ENCODE measurements around the gene ACCSL.

ACCSL gene

GRCh38 chr11:44014968-44015623 lies 32.7 kb upstream of the ACCSL start:
- TF ChIP-seq CREB1 (IDR thresholded peaks at IDR 0.05; ENCODE audit: low read depth) (no peak), RAD21 (IDR thresholded peaks at IDR 0.05; ENCODE audit: low read depth) (no peak), EP300 (IDR thresholded peaks at IDR 0.05; ENCODE audit: borderline replicate concordance) (no peak), ZBTB7A (IDR thresholded peaks at IDR 0.05; ENCODE audit: low read depth) (no peak), TCF12 (IDR thresholded peaks at IDR 0.05; ENCODE audit: low read depth) (no peak)
- TF ChIP-seq, protein P1, sequence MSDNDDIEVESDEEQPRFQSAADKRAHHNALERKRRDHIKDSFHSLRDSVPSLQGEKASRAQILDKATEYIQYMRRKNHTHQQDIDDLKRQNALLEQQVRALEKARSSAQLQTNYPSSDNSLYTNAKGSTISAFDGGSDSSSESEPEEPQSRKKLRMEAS (IDR thresholded peaks at IDR 0.05) = no peak

- TF ChIP-seq CEBPB (IDR thresholded peaks at IDR 0.05) (no peak), EP300 (IDR thresholded peaks at IDR 0.05; ENCODE audit: borderline replicate concordance) (no peak), ZBTB7A (IDR thresholded peaks at IDR 0.05; ENCODE audit: low read depth) (no peak), TCF12 (IDR thresholded peaks at IDR 0.05; ENCODE audit: low read depth) (no peak), RAD21 (IDR thresholded peaks at IDR 0.05; ENCODE audit: low read depth) (no peak), YY1 (IDR thresholded peaks at IDR 0.05; ENCODE audit: low read depth) (no peak), NFIC (IDR thresholded peaks at IDR 0.05) (no peak), EGR1 (IDR thresholded peaks at IDR 0.05) (no peak), USF1 (IDR thresholded peaks at IDR 0.05) (no peak), REST (IDR thresholded peaks at IDR 0.05; ENCODE audit: low read depth) (no peak), TEAD4 (IDR thresholded peaks at IDR 0.05) (no peak), CREB1 (IDR thresholded peaks at IDR 0.05; ENCODE audit: low read depth) (no peak)
- TF ChIP-seq, protein P1 (IDR thresholded peaks at IDR 0.05) = no peak
Observed at GRCh38 chr11:44015624-44016007, 32.2 kb upstream of the ACCSL start.

GRCh38 chr11:44016131-44016530 lies 31.6 kb upstream of the ACCSL start:
- no peak for TF ChIP-seq YY1 (IDR thresholded peaks at IDR 0.05; ENCODE audit: low read depth)
- TF ChIP-seq USF1 (IDR thresholded peaks at IDR 0.05) = no peak
- TF ChIP-seq FOXM1 (IDR thresholded peaks at IDR 0.05; ENCODE audit: borderline replicate concordance, low read depth) = no peak
- TF ChIP-seq, protein P1 (IDR thresholded peaks at IDR 0.05) = no peak
- TF ChIP-seq RAD21 (IDR thresholded peaks at IDR 0.05; ENCODE audit: low read depth) = no peak
- no peak for TF ChIP-seq CREB1 (IDR thresholded peaks at IDR 0.05; ENCODE audit: low read depth)

DNA sequence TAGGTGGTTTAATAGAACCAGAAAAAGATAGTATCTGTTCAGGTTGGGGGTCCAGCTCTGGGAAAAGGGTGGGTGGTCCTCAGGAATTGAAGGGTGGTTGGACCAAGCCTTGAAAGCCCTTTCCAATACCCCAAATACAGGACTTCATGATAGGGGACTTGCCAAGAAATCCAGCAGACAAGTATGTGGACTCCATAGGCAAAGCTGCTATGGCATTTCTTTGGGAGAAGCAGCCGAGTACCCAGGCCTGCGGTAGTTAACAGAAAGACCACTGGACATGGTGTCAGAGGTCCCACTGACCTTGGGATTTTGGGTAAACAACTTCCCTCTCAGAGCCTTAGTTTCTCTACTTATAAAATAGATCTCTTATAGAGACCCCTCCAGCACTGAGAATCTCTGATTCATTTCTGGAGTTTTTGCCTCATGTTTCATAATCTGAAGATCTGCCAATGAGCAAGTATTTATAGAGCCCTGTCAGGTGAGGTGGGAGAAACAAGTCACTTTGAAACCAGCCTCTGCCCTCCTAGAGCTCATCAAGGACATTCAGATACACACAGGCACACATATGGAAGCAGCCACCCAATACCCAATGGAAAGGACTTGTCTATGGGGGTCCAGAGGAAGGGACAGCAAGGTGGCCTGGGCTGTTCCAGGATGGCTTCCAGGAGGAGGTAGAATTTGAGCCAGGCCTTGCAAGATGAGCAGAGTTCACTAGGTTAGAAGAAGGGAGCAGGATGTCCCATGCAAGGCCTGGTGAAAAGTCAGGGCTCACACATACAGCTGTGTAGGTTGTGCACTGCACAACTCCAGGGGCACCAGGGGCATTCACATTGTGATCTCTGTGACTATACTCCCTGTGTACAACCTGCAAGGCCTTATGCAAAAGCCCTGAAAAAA lies 31.0 kb upstream of the ACCSL start:
- TF ChIP-seq, protein P1 (IDR thresholded peaks at IDR 0.05) = no peak

- TF ChIP-seq EGR1 (IDR thresholded peaks at IDR 0.05) (no peak), ZBTB7A (IDR thresholded peaks at IDR 0.05; ENCODE audit: low read depth) (no peak), USF1 (IDR thresholded peaks at IDR 0.05) (no peak), EP300 (IDR thresholded peaks at IDR 0.05; ENCODE audit: borderline replicate concordance) (no peak), REST (IDR thresholded peaks at IDR 0.05; ENCODE audit: low read depth) (no peak), YY1 (IDR thresholded peaks at IDR 0.05; ENCODE audit: low read depth) (no peak), TCF12 (IDR thresholded peaks at IDR 0.05; ENCODE audit: low read depth) (no peak), TAF1 (IDR thresholded peaks at IDR 0.05; ENCODE audit: low read depth) (no peak), CREB1 (IDR thresholded peaks at IDR 0.05; ENCODE audit: low read depth) (no peak)
- TF ChIP-seq, protein P1 (IDR thresholded peaks at IDR 0.05) = no peak
Observed at GRCh38 chr11:44017443-44018126, 30.2 kb upstream of the ACCSL start.

Data from Ishikawa (cell line).